Body of pancreas (tissue), 4 donors: ENCODE results near the gene IL1RAPL2. TPM values are rescaled to one million over a fixed set of nuclear protein-coding genes. Genes with fewer than 3 reads are reported as not detected.
A peak's percentile ranks its signal among the peaks of the same experiment; 100 is the strongest.

ENCODE experiments used
- ATAC-seq: fragments of 150-250 bp; one replicate; pipeline ENCODE4 v1.9.1; 2016
- DNase-seq, 4 donors: peaks; one replicate each; pipeline ENCODE4 v3.0.0-alpha.2; 2019
- H3K27ac ChIP-seq, 4 donors: fragments of 200-600 bp; sonication (generic); 1 replicate in 3 of 4; 2 replicates in 1 of 4; pipeline versions ENCODE4 v1.5.1 to v1.6.1; 2016 to 2019; ENCODE audit warnings: mild to moderate bottlenecking in 1 of 4, mixed read lengths in 1 of 4, moderate library complexity in 1 of 4
- H3K27me3 ChIP-seq, 2 donors: fragments of 200-600 bp; sonication (generic); one replicate each; pipeline ENCODE4 v1.6.0; 2016; ENCODE audit warnings: mild to moderate bottlenecking in 1 of 2
- H3K36me3 ChIP-seq, 2 donors: fragments of 200-600 bp; sonication (generic); replicated peaks in 1 of 2; 2 replicates each; pipeline ENCODE4 v1.5.1; 2016; ENCODE audit warnings: low read depth in 2 of 2; ENCODE audit not compliant: insufficient read depth in 1 of 2
- H3K4me1 ChIP-seq: fragments of 200-600 bp; sonication (generic); one replicate; pipeline ENCODE4 v1.6.0; 2016
- H3K4me3 ChIP-seq, 2 donors: fragments of 200-600 bp; sonication (generic); 1 replicate in 1 of 2; 2 replicates in 1 of 2; pipeline ENCODE4 v1.5.1; 2016 to 2019
- H3K9me3 ChIP-seq, 3 donors: fragments of 200-600 bp; sonication (generic); 1 replicate in 2 of 3; 2 replicates in 1 of 3; pipeline ENCODE4 v1.5.1; 2016
- CTCF ChIP-seq, 7 experiments: fragments of 450-650 bp in 4 of 7; fragments of 200-600 bp in 3 of 7; sonication (generic) in 3 of 7; IDR thresholded peaks; one replicate each; pipeline ENCODE4 v1.5.1; 2016 to 2019; ENCODE audit warnings: antibody characterized with exemption in 7 of 7
- POLR2A ChIP-seq, 3 donors: fragments of 450-650 bp; IDR thresholded peaks; one replicate each; pipeline ENCODE4 v1.6.1; 2016; ENCODE audit warnings: antibody characterized with exemption in 3 of 3, mild to moderate bottlenecking in 2 of 3
- WGBS, 2 donors: methylation state at CpG; one replicate each; pipeline ENCODE4 v1.1.5; 2017; 5-methylcytosine and 5-hydroxymethylcytosine counted together
- intact Hi-C: fragments of 100-400 bp; cut with DNase I; formaldehyde crosslinking; loops from one replicate; pipeline ENCODE4 v1.15.1; 2023
- total RNA-seq, 2 donors: library from RNA; depleted of rRNA; stranded (reverse); fragments of >200 nt; gene quantifications; one replicate each; pipeline ENCODE4 v1.1.0, GENCODE V29; 2016

IL1RAPL2 gene
- total RNA-seq, 2 donors from 2014 or later = not detected

- DNase-seq (no peak), ATAC-seq (no peak)
- H3K4me1 ChIP-seq = no peaks in the 10 kb centered on the region
- H3K4me3 ChIP-seq = no peak overlapping the region
- no peaks in the 10 kb centered on the region for H3K27me3 ChIP-seq
- 70 to 75% methylated on average over 4 of the region's 4 CpGs for WGBS, 2 donors
- H3K36me3 ChIP-seq = no peaks in the 10 kb centered on the region
- no peak overlapping the region for H3K27ac ChIP-seq
- no peaks in the 10 kb centered on the region for H3K9me3 ChIP-seq
- no peak for TF ChIP-seq POLR2A (IDR thresholded peaks at IDR 0.05)
- TF ChIP-seq CTCF (IDR thresholded peaks at IDR 0.05) = no peak
- intact Hi-C loops = no loop called here
Observed at GRCh38 chrX:104707042-104707441, 141.0 kb downstream of the IL1RAPL2 start.

- no peak overlapping the region for H3K4me3 ChIP-seq
- TF ChIP-seq POLR2A (IDR thresholded peaks at IDR 0.05) = no peak
- H3K27me3 ChIP-seq = no peaks in the 10 kb centered on the region
- no peaks in the 10 kb centered on the region for H3K4me1 ChIP-seq
- no peak for ATAC-seq
- DNase-seq = no peak
- intact Hi-C loops = no loop called here
- H3K9me3 ChIP-seq = no peaks in the 10 kb centered on the region
- no peaks in the 10 kb centered on the region for H3K36me3 ChIP-seq
- no peak overlapping the region for H3K27ac ChIP-seq
Observed at GRCh38 chrX:104707572-104707971, 141.6 kb downstream of the IL1RAPL2 start.

GRCh38 chrX:104712515-104712914 lies 146.5 kb downstream of the IL1RAPL2 start:
- H3K9me3 ChIP-seq = no peaks in the 10 kb centered on the region
- no peaks in the 10 kb centered on the region for H3K27me3 ChIP-seq
- DNase-seq = no peak
- no peak for ATAC-seq
- H3K4me1 ChIP-seq = no peaks in the 10 kb centered on the region
- H3K4me3 ChIP-seq = no peak overlapping the region
- 10 to 25% methylated on average over 1 of the region's 1 CpG for WGBS, 2 donors
- H3K27ac ChIP-seq = no peak overlapping the region
- H3K36me3 ChIP-seq = no peaks in the 10 kb centered on the region
- TF ChIP-seq POLR2A (IDR thresholded peaks at IDR 0.05) (no peak), CTCF (IDR thresholded peaks at IDR 0.05) (peak in 2 of 7 experiments; percentile 19 to 35)
- intact Hi-C loops = no loop called here

GRCh38 chrX:104721854-104722253 lies 155.9 kb downstream of the IL1RAPL2 start:
- H3K9me3 ChIP-seq = no peaks in the 10 kb centered on the region
- H3K27ac ChIP-seq = no peak overlapping the region
- no peak overlapping the region for H3K4me3 ChIP-seq
- TF ChIP-seq POLR2A (IDR thresholded peaks at IDR 0.05) = no peak
- TF ChIP-seq CTCF (IDR thresholded peaks at IDR 0.05) = no peak
- intact Hi-C loops = no loop called here
- no peaks in the 10 kb centered on the region for H3K4me1 ChIP-seq
- WGBS, 2 donors = 46 to 47% methylated on average over 3 of the region's 3 CpGs
- no peak for DNase-seq
- H3K36me3 ChIP-seq = no peaks in the 10 kb centered on the region
- no peak for ATAC-seq
- H3K27me3 ChIP-seq = no peaks in the 10 kb centered on the region

GRCh38 chrX:104728456-104728855 lies 162.5 kb downstream of the IL1RAPL2 start:
- intact Hi-C loops = no loop called here
- Histone ChIP-seq H3K9me3 (no peaks in the 10 kb centered on the region), H3K4me1 (no peaks in the 10 kb centered on the region), H3K4me3 (no peak overlapping the region), H3K27me3 (no peaks in the 10 kb centered on the region), H3K36me3 (no peaks in the 10 kb centered on the region), H3K27ac (no peak overlapping the region)
- ATAC-seq (no peak), DNase-seq (no peak)
- 53 to 80% methylated on average over 3 of the region's 3 CpGs for WGBS, 2 donors
- TF ChIP-seq CTCF (IDR thresholded peaks at IDR 0.05) (no peak), POLR2A (IDR thresholded peaks at IDR 0.05) (no peak)
